HepG2 (cell line): ENCODE data around the gene SFI1. TPM values are rescaled to one million over a fixed set of nuclear protein-coding genes. Genes with fewer than 3 reads are reported as not detected.

ENCODE experiments used
- ARID3A ChIP-seq: IDR thresholded peaks from 2 replicates; pipeline ENCODE4 v1.6.1; 2012; ENCODE audit warnings: low read depth, low read length, improper control_type of control experiment
- ATF5 ChIP-seq: sonication (generic); formaldehyde crosslinking; IDR thresholded peaks from 2 replicates; pipeline ENCODE4 v1.4.0; 2020; ENCODE audit warnings: mild to moderate bottlenecking, low read depth, missing genetic modification reagents
- KAT7 ChIP-seq: IDR thresholded peaks from 2 replicates; pipeline ENCODE4 v1.6.1; 2018; ENCODE audit warnings: borderline replicate concordance, missing compliant biosample characterization
- KLF6 ChIP-seq: IDR thresholded peaks from 2 replicates; pipeline ENCODE4 v1.8.0; 2016; ENCODE audit warnings: missing biosample characterization, missing genetic modification reagents
- KMT2B ChIP-seq: IDR thresholded peaks from 2 replicates; pipeline ENCODE4 v1.6.1; 2016; ENCODE audit warnings: missing genetic modification reagents, missing compliant biosample characterization
- MEIS1 ChIP-seq: sonication (generic); formaldehyde crosslinking; IDR thresholded peaks from 2 replicates; pipeline ENCODE4 v1.9.0; 2021; ENCODE audit warnings: mild to moderate bottlenecking, missing genetic modification reagents, moderate library complexity, borderline replicate concordance
- NR1H2 ChIP-seq: sonication (generic); formaldehyde crosslinking; IDR thresholded peaks from 2 replicates; pipeline ENCODE4 v1.8.1; 2022; ENCODE audit warnings: low read depth, missing genetic modification reagents, borderline replicate concordance
- NR2F2 ChIP-seq: IDR thresholded peaks from 2 replicates; pipeline ENCODE4 v1.6.1; 2012; ENCODE audit warnings: low read depth, inconsistent platforms, borderline replicate concordance
- PHF8 ChIP-seq: sonication (generic); formaldehyde crosslinking; IDR thresholded peaks from 2 replicates; pipeline ENCODE4 v1.5.0; 2020; ENCODE audit warnings: missing genetic modification reagents
- SALL2 ChIP-seq: sonication (generic); formaldehyde crosslinking; IDR thresholded peaks from 2 replicates; pipeline ENCODE4 v1.8.1; 2023; ENCODE audit warnings: mild to moderate bottlenecking, missing genetic modification reagents, inconsistent platforms
- SSRP1 ChIP-seq: IDR thresholded peaks from 2 replicates; pipeline ENCODE4 v1.6.1; 2016; ENCODE audit warnings: control low read depth
- THAP8 ChIP-seq: sonication (generic); formaldehyde crosslinking; IDR thresholded peaks from 2 replicates; pipeline ENCODE4 v1.5.1; 2020; ENCODE audit warnings: missing genetic modification reagents, mild to moderate bottlenecking, borderline replicate concordance
- ZNF225 ChIP-seq: sonication (generic); formaldehyde crosslinking; IDR thresholded peaks from 2 replicates; pipeline ENCODE4 v1.4.0; 2020; ENCODE audit warnings: mild to moderate bottlenecking, missing genetic modification reagents
- ZNF331 ChIP-seq: sonication (generic); formaldehyde crosslinking; IDR thresholded peaks from 2 replicates; pipeline ENCODE4 v1.4.0; 2020; ENCODE audit warnings: missing genetic modification reagents
- ZNF513 ChIP-seq: sonication (generic); formaldehyde crosslinking; conservative IDR thresholded peaks from 2 replicates; pipeline ENCODE4 v1.5.0; 2020; ENCODE audit warnings: missing genetic modification reagents
- ZNF646 ChIP-seq: sonication (generic); formaldehyde crosslinking; IDR thresholded peaks from 2 replicates; pipeline ENCODE4 v1.9.0; 2021; ENCODE audit warnings: mild to moderate bottlenecking, missing genetic modification reagents
- polyA plus RNA-seq, 8 experiments: library from polyadenylated mRNA; depleted of rRNA in 3 of 8; stranded (reverse) in 7 of 8; unstranded in 1 of 8; fragments of >200 nt; fragmentation: Illumina TruSeq in 4 of 8; extraction: Trizol in 4 of 8; gene quantifications; 2 replicates each; pipeline versions ENCODE4 v1.2.1 to v1.2.3, GENCODE V29; 2011 to 2016; ENCODE audit warnings: low read depth in 4 of 8, missing spikeins in 1 of 8, mixed read lengths in 1 of 8; ENCODE audit not compliant: insufficient read depth in 1 of 8
- total RNA-seq, 5 experiments: library from RNA; depleted of rRNA; stranded (reverse); fragments of >200 nt; fragmentation: Illumina TruSeq; extraction: Trizol; gene quantifications; 2 replicates each; pipeline ENCODE4 v1.2.3, GENCODE V29; 2016; ENCODE audit warnings: low read depth in 1 of 5

Gene SFI1
- total and polyA plus RNA-seq, 2 of the 13 experiments (the other 11 are each of a cell fraction or from before 2014, with no cell fraction given), result 20.5 to 40.1 TPM

- TF ChIP-seq ZNF513, result no peak
- TF ChIP-seq ARID3A, result no peak
- peak; percentile 74; the same call in 1 of the 2 replicates for TF ChIP-seq SALL2 (CRISPR knock-in tag)
- peak; percentile 40; the same call in 1 of the 2 replicates for TF ChIP-seq ATF5 (CRISPR knock-in tag)
- 0 out of 2 replicates have a peak, but pooled peaks have one; percentile 59 for TF ChIP-seq SSRP1 (CRISPR knock-in tag)
- TF ChIP-seq THAP8 (CRISPR knock-in tag), result peak; percentile 75; the same call in 1 of the 2 replicates
- peak; percentile 22; the same call in 1 of the 2 replicates for TF ChIP-seq ZNF331 (CRISPR knock-in tag)
- TF ChIP-seq MEIS1 (CRISPR knock-in tag), result peak; percentile 33; the same call in 1 of the 2 replicates
- no peak for TF ChIP-seq NR1H2 (CRISPR knock-in tag)
- no peak for TF ChIP-seq ZNF225 (CRISPR knock-in tag)
- peak; percentile 95 for TF ChIP-seq PHF8
- TF ChIP-seq KMT2B, result peak; percentile 94
- TF ChIP-seq KLF6, result 0 out of 2 replicates have a peak, but pooled peaks have one; percentile 34
- peak; percentile 52; the same call in 1 of the 2 replicates for TF ChIP-seq KAT7 (CRISPR knock-in tag)
- TF ChIP-seq NR2F2, result no peak
- no peak for TF ChIP-seq ZNF646 (CRISPR knock-in tag)
These were observed 165.7 kb downstream of the SFI1 start, which contains the start of gene PISD (continued) for GRCh38 chr22:31661851-31662667.
